ENCODE data around the gene ZNF654.
"Not testable (repeated sequence)": the region's sequence is repeated elsewhere in the genome, so short reads cannot be mapped to it uniquely, and the experiment has no call there.

GRCh38 chr3:88015656-88016055 lies 43.4 kb upstream of the ZNF654 start:
- TF ChIP-seq RCOR1 (IDR thresholded peaks at IDR 0.05; ENCODE audit: low read length); EP300 (IDR thresholded peaks at IDR 0.05; ENCODE audit: borderline replicate concordance in 1 of 2, low read depth in 1 of 2, low read length in 1 of 2); POLR2AphosphoS5 (IDR thresholded peaks at IDR 0.05; ENCODE audit: low read depth, low read length); USF2 (IDR thresholded peaks at IDR 0.05; ENCODE audit: borderline replicate concordance, low read depth, low read length); CTCF (IDR thresholded peaks at IDR 0.05); TCF12 (IDR thresholded peaks at IDR 0.05); MAX (IDR thresholded peaks at IDR 0.05; ENCODE audit: low read depth); ZBTB33 (IDR thresholded peaks at IDR 0.05; ENCODE audit: borderline replicate concordance, low read depth): not testable (repeated sequence)

Measured in SK-N-SH (cell line).